ENCODE results near the gene RPA3. TPM values are rescaled to one million over a fixed set of nuclear protein-coding genes. Genes with fewer than 3 reads are reported as not detected.

Gene RPA3
- total RNA-seq, 3 donors from 2014 or later (not counting 1 experiment from before 2014, with no cell fraction given): 14.2 to 25.9 (median 22.6) TPM

DNA sequence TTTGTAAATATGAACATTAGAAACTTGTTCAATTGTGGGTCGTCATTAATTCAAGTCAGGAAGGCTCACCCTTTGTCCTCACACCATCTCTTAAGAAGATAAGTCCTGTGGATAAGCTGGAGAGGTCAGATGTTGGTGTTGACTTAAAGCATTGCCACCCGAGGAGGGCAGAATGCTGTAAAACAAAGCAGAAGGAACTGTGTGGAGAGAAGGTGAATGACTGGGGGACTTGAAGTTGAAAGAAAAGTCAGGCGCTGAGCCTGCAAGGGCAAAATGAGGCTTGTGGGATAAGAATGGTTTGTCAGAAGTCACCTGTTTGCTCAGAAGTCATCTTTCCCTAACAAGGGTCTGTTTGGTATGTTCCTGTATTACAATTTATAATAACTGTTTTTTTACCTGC lies 9.1 kb downstream of the RPA3 start:
- H3K36me3 Mint-ChIP-seq: no peaks in the 10 kb centered on the region
- H3K4me1 Mint-ChIP-seq: peaks cover 7 to 21% of the 10 kb centered on the region in 2 donors
- Histone ChIP-seq H3K27me3 (ENCODE audit: control insufficient read depth, insufficient read depth, low read length) (no peaks in the 10 kb centered on the region), H3K9me3 (ENCODE audit: control insufficient read depth, insufficient read depth, low read length) (no peaks in the 10 kb centered on the region), H3K36me3 (ENCODE audit: control insufficient read depth, insufficient read depth, low read length) (no peaks in the 10 kb centered on the region), H3K27ac (ENCODE audit: low read length) (no peak overlapping the region), H3K4me3 (ENCODE audit: low read length) (no peak overlapping the region), H3K4me1 (ENCODE audit: control insufficient read depth, insufficient read depth, low read length) (no peaks in the 10 kb centered on the region)
- DNase-seq: no peak
- no peaks in the 10 kb centered on the region for H3K9me3 Mint-ChIP-seq
- H3K27me3 Mint-ChIP-seq (ENCODE audit: low read depth in 2 of 2): no peaks in the 10 kb centered on the region
- WGBS (ENCODE audit: insufficient coverage): 76% methylated on average over 2 of the region's 3 CpGs
- TF ChIP-seq, protein P1, sequence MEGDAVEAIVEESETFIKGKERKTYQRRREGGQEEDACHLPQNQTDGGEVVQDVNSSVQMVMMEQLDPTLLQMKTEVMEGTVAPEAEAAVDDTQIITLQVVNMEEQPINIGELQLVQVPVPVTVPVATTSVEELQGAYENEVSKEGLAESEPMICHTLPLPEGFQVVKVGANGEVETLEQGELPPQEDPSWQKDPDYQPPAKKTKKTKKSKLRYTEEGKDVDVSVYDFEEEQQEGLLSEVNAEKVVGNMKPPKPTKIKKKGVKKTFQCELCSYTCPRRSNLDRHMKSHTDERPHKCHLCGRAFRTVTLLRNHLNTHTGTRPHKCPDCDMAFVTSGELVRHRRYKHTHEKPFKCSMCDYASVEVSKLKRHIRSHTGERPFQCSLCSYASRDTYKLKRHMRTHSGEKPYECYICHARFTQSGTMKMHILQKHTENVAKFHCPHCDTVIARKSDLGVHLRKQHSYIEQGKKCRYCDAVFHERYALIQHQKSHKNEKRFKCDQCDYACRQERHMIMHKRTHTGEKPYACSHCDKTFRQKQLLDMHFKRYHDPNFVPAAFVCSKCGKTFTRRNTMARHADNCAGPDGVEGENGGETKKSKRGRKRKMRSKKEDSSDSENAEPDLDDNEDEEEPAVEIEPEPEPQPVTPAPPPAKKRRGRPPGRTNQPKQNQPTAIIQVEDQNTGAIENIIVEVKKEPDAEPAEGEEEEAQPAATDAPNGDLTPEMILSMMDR (IDR thresholded peaks at IDR 0.05): no peak
- no peak overlapping the region for H3K4me3 Mint-ChIP-seq
- intact Hi-C loops (cut with micrococcal nuclease): no loop called here
- H3K27ac Mint-ChIP-seq: no peak overlapping the region
- ATAC-seq: no peak

DNA sequence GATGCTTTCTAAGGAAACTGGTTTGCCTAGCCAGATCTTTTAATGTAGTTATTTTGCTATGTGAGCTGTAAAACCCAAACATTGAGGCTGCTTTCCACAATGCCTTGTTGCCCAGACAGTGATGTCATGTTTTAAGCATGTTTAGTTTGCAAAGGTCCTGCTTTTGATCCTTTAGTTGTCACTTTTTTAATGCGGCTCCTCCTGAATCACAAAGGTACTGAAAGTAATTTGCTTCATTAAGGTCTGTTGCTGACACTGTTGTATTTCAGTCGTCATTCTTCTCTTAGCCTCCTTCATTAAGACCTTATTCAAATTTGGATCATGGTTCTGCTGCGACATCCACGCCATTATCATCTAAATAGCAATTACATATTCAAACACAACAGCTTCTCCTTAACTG lies 10.6 kb downstream of the RPA3 start:
- ATAC-seq (no peak), DNase-seq (no peak)
- H3K36me3 ChIP-seq (ENCODE audit: control insufficient read depth, insufficient read depth, low read length): no peaks in the 10 kb centered on the region
- Mint-ChIP-seq H3K9me3 (no peaks in the 10 kb centered on the region), H3K27me3 (ENCODE audit: low read depth in 2 of 2) (no peaks in the 10 kb centered on the region), H3K4me1 (peaks cover 7 to 10% of the 10 kb centered on the region in 2 donors), H3K27ac (no peak overlapping the region), H3K36me3 (no peaks in the 10 kb centered on the region), H3K4me3 (no peak overlapping the region)
- 96% methylated on average over 4 of the region's 4 CpGs for whole genome bisulfite sequencing (ENCODE audit: insufficient coverage)
- no peak overlapping the region for H3K4me3 ChIP-seq (ENCODE audit: low read length)
- H3K27ac ChIP-seq (ENCODE audit: low read length): no peak overlapping the region
- no peaks in the 10 kb centered on the region for H3K27me3 ChIP-seq (ENCODE audit: control insufficient read depth, insufficient read depth, low read length)
- H3K9me3 ChIP-seq (ENCODE audit: control insufficient read depth, insufficient read depth, low read length): no peaks in the 10 kb centered on the region
- TF ChIP-seq, protein P1 (IDR thresholded peaks at IDR 0.05): no peak
- intact Hi-C loops (cut with micrococcal nuclease): no loop called here
- no peaks in the 10 kb centered on the region for H3K4me1 ChIP-seq (ENCODE audit: control insufficient read depth, insufficient read depth, low read length)

DNA sequence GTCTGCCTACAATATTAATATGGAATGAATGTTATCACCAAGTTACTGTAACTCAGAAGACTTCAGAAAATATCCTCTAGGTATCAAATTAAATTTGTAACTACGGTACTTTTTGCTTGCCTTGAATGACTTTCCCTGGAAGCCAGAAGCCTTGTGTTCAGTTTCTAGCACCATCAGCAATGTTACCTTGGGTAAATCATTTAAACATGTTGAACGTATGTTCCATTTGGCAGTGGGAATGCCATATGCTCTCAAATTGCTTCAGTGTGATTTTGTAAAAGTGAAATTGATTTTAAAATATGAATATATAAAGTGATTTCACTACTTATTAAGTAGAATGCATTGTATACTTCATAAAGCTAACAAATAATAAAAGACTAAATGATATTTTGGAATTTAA lies 11.2 kb downstream of the RPA3 start:
- no peaks in the 10 kb centered on the region for H3K9me3 ChIP-seq (ENCODE audit: control insufficient read depth, insufficient read depth, low read length)
- TF ChIP-seq, protein P1 (IDR thresholded peaks at IDR 0.05): no peak
- DNase-seq (no peak), ATAC-seq (no peak)
- no peaks in the 10 kb centered on the region for H3K27me3 ChIP-seq (ENCODE audit: control insufficient read depth, insufficient read depth, low read length)
- no peaks in the 10 kb centered on the region for H3K36me3 Mint-ChIP-seq
- H3K27ac ChIP-seq (ENCODE audit: low read length): no peak overlapping the region
- H3K4me1 ChIP-seq (ENCODE audit: control insufficient read depth, insufficient read depth, low read length): no peaks in the 10 kb centered on the region
- H3K9me3 Mint-ChIP-seq: no peaks in the 10 kb centered on the region
- 100% methylated on average over 2 of the region's 2 CpGs for WGBS (ENCODE audit: insufficient coverage)
- H3K27ac Mint-ChIP-seq: no peak overlapping the region
- no peak overlapping the region for H3K4me3 Mint-ChIP-seq
- no peaks in the 10 kb centered on the region for H3K27me3 Mint-ChIP-seq (ENCODE audit: low read depth in 2 of 2)
- H3K4me3 ChIP-seq (ENCODE audit: low read length): no peak overlapping the region
- H3K4me1 Mint-ChIP-seq: peaks cover 7% of the 10 kb centered on the region in 2 donors
- intact Hi-C loops (cut with micrococcal nuclease): no loop called here
- no peaks in the 10 kb centered on the region for H3K36me3 ChIP-seq (ENCODE audit: control insufficient read depth, insufficient read depth, low read length)

- 60% methylated on average over 1 of the region's 4 CpGs for WGBS (ENCODE audit: insufficient coverage)
- H3K9me3 Mint-ChIP-seq: no peaks in the 10 kb centered on the region
- intact Hi-C loops (cut with micrococcal nuclease): no loop called here
These were observed 11.7 kb downstream of the RPA3 start for GRCh38 chr7:7706556-7707172.

More at GRCh38 chr7:7706556-7707172, 11.7 kb downstream of the RPA3 start:
- TF ChIP-seq, protein P1 (IDR thresholded peaks at IDR 0.05): no peak
- H3K9me3 ChIP-seq (ENCODE audit: control insufficient read depth, insufficient read depth, low read length): no peaks in the 10 kb centered on the region
- H3K27me3 ChIP-seq (ENCODE audit: control insufficient read depth, insufficient read depth, low read length): no peaks in the 10 kb centered on the region
- no peak overlapping the region for H3K27ac ChIP-seq (ENCODE audit: low read length)
- H3K4me3 ChIP-seq (ENCODE audit: low read length): no peak overlapping the region
- H3K36me3 ChIP-seq (ENCODE audit: control insufficient read depth, insufficient read depth, low read length): no peaks in the 10 kb centered on the region
- no peak overlapping the region for H3K4me3 Mint-ChIP-seq
- ATAC-seq: no peak
- no peak for DNase-seq
- no peaks in the 10 kb centered on the region for H3K4me1 ChIP-seq (ENCODE audit: control insufficient read depth, insufficient read depth, low read length)
- H3K27ac Mint-ChIP-seq: no peak overlapping the region
- H3K36me3 Mint-ChIP-seq: no peaks in the 10 kb centered on the region
- H3K4me1 Mint-ChIP-seq: peaks cover 7 to 8% of the 10 kb centered on the region in 2 donors
- no peaks in the 10 kb centered on the region for H3K27me3 Mint-ChIP-seq (ENCODE audit: low read depth in 2 of 2)
